Mucosa of descending colon (tissue), 3 donors: Measurements from ENCODE around the gene ABHD2. TPM values are rescaled to one million over a fixed set of nuclear protein-coding genes. Genes with fewer than 3 reads are reported as not detected.

Experiments
- ATAC-seq: fragments of 200-7000 bp; cut with Tn5 transposase; one replicate; pipeline ENCODE4 v1.9.1; 2020; ENCODE audit warnings: mild to moderate bottlenecking, moderate library complexity
- DNase-seq, 3 donors: peaks; one replicate each; pipeline ENCODE4 v3.0.0-alpha.2; 2020
- H3K36me3 ChIP-seq: fragments of 200-600 bp; one replicate; pipeline ENCODE4 v1.8.0; 2021; ENCODE audit warnings: low read depth, mild to moderate bottlenecking
- H3K4me1 ChIP-seq: fragments of 200-600 bp; one replicate; pipeline ENCODE4 v1.8.0; 2021; ENCODE audit warnings: low read depth, mild to moderate bottlenecking
- H3K4me3 ChIP-seq: fragments of 200-600 bp; one replicate; pipeline ENCODE4 v1.8.0; 2021; ENCODE audit warnings: mild to moderate bottlenecking
- H3K9me3 ChIP-seq: fragments of 200-600 bp; one replicate; pipeline ENCODE4 v1.8.0; 2021; ENCODE audit warnings: mild to moderate bottlenecking
- intact Hi-C, 2 donors: fragments of 100-400 bp; cut with DNase I in 1 of 2; cut with micrococcal nuclease in 1 of 2; formaldehyde crosslinking; loops; one replicate each; pipeline versions ENCODE4 v1.11.0 to v1.11.1; 2022; cut with DNase I, micrococcal nuclease
- total RNA-seq, 3 donors: library from RNA; stranded (reverse); fragmentation: NEBNext Ultra II Directional in 2 of 3; extraction: Animal tissue kit (Norgen Biotek cat#: 25700) in 2 of 3; gene quantifications; one replicate each; pipeline versions ENCODE4 v1.2.1 to v1.2.4, GENCODE V29; 2021 to 2023
- TF ChIP-seq, protein P1 (sequence below): fragments of 200-600 bp; IDR thresholded peaks from one replicate; pipeline ENCODE4 v1.8.0; 2022; ENCODE audit warnings: antibody characterized with exemption, mild to moderate bottlenecking
- donor health status: DM: no; HTN: no; CAD: no; lungs with moderate emphysema.
- donor health status: DM: no; HTN: no; CAD: no.
- donor health status: DM: no; HTN: yes; CAD: no.

Gene ABHD2
- total RNA-seq, 3 donors from 2014 or later: 82.2 to 156 (median 92.7) TPM

GRCh38 chr15:89187301-89187985 lies 99.2 kb downstream of the ABHD2 start:
- ATAC-seq (no peak), DNase-seq (no peak)
- no peaks in the 10 kb centered on the region for H3K4me1 ChIP-seq
- no peak overlapping the region for H3K4me3 ChIP-seq
- no peaks in the 10 kb centered on the region for H3K9me3 ChIP-seq
- intact Hi-C loops: no loop called here
- no peaks in the 10 kb centered on the region for H3K36me3 ChIP-seq
- TF ChIP-seq, protein P1, sequence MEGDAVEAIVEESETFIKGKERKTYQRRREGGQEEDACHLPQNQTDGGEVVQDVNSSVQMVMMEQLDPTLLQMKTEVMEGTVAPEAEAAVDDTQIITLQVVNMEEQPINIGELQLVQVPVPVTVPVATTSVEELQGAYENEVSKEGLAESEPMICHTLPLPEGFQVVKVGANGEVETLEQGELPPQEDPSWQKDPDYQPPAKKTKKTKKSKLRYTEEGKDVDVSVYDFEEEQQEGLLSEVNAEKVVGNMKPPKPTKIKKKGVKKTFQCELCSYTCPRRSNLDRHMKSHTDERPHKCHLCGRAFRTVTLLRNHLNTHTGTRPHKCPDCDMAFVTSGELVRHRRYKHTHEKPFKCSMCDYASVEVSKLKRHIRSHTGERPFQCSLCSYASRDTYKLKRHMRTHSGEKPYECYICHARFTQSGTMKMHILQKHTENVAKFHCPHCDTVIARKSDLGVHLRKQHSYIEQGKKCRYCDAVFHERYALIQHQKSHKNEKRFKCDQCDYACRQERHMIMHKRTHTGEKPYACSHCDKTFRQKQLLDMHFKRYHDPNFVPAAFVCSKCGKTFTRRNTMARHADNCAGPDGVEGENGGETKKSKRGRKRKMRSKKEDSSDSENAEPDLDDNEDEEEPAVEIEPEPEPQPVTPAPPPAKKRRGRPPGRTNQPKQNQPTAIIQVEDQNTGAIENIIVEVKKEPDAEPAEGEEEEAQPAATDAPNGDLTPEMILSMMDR: no peak

DNA sequence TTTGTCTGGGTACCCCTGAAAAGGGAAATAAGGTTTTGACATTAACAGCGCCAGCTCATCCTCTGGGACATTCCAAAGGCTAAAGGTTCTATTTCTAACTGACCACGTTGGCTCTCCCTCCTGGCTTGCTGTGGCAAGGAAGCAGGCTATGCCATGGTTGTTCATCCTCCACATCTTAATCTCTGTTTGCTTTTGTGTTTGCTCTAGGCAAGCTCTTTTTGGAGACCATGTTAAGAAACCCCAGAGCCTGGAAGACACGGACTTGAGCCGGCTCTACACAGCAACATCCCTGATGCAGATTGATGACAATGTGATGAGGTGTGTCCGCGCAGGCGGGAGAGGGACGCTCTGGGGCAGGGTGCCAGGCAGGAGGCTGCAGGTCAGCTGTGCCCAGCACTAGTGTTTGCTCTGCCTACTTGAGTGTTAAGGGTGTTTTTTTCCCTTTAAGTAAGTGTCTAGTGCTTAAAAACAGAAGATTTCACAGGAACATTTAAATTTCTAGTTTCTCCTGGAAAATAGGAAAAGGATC lies 99.8 kb downstream of the ABHD2 start:
- no peaks in the 10 kb centered on the region for H3K36me3 ChIP-seq
- DNase-seq (no peak), ATAC-seq (no peak)
- intact Hi-C loops: no loop called here
- no peak overlapping the region for H3K4me3 ChIP-seq
- H3K9me3 ChIP-seq: no peaks in the 10 kb centered on the region
- TF ChIP-seq, protein P1: no peak
- H3K4me1 ChIP-seq: no peaks in the 10 kb centered on the region

GRCh38 chr15:89192136-89192535 lies 103.9 kb downstream of the ABHD2 start:
- DNase-seq (no peak), ATAC-seq (no peak)
- H3K9me3 ChIP-seq: no peaks in the 10 kb centered on the region
- H3K4me3 ChIP-seq: no peak overlapping the region
- intact Hi-C loops: no loop called here
- no peaks in the 10 kb centered on the region for H3K4me1 ChIP-seq
- TF ChIP-seq, protein P1: no peak
- no peaks in the 10 kb centered on the region for H3K36me3 ChIP-seq

GRCh38 chr15:89192766-89193165 lies 104.5 kb downstream of the ABHD2 start:
- Histone ChIP-seq H3K4me3 (no peak overlapping the region), H3K36me3 (no peaks in the 10 kb centered on the region), H3K4me1 (no peaks in the 10 kb centered on the region), H3K9me3 (no peaks in the 10 kb centered on the region)
- DNase-seq (no peak), ATAC-seq (no peak)
- TF ChIP-seq, protein P1: no peak
- intact Hi-C loops: no loop called here

DNA sequence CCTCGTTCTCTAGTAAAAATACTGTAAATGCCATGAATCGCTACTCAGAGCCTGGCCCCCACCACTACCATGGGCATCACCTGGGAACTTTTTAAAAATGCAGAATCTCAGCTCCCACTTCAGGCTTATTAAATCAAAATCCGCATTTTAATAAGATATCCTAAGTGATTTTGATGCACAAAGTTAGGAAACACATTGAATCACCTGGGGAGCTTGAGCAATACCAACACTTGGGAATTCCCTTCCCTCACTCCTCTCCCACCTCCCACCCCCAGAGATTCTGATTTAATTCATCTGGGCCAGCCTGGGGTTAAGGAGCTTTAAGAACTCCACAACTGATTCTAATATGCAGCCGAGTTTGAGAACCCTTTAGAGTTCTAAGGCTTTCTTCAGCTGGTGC lies 106.4 kb downstream of the ABHD2 start:
- Histone ChIP-seq H3K4me1 (no peaks in the 10 kb centered on the region), H3K9me3 (no peaks in the 10 kb centered on the region), H3K4me3 (no peak overlapping the region), H3K36me3 (no peaks in the 10 kb centered on the region)
- no peak for DNase-seq
- TF ChIP-seq, protein P1: no peak
- intact Hi-C loops: no loop called here
- no peak for ATAC-seq
